Amygdala (tissue), 56 donors: Measurements from ENCODE around the gene TAL2.

Source experiments
- DNase-seq, 56 donors: peaks; one replicate each; lab custom pipeline; 2025; lab: John Stamatoyannopoulos, UW

The TAL2 gene

DNA sequence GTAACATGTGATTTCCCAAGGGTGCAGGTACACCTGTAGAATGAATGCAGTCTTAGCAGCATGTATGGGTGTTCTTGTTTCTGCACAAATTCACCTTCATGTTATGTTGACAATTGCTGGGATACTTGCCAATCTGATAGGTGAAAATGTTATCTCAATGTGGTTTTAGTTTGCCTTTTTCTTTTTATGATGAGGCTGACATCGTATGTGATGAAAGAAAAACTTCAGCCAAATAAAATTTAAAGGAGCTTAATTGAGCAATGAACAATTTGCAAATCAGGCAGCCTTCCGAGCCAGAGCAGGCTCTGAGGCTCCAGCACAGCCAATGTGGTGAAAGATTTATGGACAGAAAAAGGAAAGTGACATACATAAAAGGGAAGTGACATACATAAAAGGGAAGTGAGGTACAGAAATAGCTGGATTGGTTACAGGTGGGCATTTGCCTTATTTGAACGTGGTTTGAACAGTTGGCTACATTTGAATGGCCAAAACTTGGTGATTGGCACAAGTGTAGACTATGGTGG is 10.5 kb downstream of the TAL2 start:
- no peak for DNase-seq

DNA sequence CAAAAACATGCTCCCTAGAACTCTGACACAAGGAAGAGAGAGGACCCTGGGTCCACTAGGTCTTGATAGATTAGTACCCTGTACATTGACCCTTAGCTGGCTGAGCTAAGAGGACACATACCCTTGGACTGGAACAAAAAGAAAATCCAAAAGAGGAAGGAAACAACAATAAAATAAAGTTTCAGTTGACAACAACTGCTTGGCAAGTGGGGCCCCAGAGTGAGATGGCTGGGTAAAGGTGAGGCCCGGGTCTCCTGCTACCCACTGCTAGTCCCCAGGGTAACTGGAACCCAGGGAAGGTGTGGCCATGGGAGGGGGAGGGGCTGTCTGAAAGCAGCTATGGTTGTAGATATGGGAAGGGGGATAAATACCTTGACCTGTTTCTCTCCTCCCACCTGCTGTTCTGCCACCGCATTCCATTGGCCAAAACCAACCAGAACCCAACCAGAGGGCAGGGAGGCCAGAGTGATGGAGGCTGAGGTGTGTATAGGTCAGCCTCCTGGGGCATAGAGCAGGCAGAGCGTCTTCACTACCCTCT is 11.7 kb downstream of the TAL2 start:
- DNase-seq = no peak

DNA sequence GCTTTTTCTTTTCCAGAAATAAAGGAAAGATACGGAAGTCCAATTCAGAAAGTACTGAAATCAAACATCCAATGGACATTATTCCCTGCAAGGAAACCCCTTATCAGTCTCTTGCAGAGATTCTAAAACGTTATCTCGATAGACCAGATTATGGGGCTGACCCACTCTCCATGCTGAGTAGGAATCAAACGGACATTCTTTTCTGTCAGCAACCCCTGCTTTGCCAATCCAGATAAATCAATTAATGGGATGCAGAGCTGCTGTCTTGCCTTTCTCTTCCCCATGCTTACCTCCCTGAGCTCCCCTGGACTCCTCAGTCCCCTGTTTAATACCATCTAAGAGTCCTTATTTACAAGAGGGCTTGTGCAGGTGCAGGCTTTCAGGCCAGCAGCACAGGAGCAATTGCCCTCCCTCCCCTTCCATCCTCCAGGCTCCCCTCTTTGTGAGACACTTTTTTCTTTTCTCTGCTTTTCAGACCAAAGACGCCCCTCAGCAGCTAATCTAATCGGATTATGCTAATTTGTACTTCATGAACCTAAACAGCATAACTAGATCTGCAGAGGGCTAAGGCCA is 14.2 kb downstream of the TAL2 start:
- no peak for DNase-seq

DNA sequence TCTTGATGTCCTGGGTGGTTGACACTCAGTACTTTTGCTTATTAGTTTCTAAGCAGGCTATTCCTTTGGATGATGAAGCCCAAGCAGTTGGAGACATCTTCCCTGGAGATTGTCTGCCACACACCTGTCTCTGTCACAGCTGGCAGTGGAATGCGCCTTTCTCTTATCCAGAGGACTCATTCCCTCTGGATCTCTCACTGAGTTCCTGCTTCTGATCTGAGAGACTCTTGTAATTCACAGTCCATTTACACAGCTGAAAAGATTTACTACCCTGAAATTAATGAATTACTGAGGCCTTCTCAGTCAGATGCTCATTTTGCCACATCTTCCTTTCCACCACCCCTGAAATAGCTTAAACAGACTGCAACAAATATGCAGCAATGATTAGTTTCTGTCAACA is 15.9 kb downstream of the TAL2 start:
- no peak for DNase-seq

DNA sequence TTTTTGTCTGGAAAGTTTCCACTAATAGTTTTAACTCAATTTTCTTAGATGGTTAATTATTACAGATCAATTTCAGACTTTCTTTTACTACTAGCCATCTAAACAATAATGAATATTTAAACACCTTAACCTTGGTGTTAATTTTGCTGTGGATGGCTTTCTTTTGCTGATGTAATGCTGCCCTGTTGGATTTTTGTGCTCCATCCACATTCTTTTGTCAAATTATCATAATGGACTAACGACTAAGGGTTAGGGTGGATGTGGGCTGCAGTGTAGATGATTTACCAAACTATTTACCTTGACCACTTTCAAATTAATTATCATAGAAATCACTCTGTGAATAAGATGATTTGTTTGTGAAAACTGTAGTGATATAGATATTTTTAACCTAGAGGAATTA is 16.5 kb downstream of the TAL2 start:
- no peak for DNase-seq

DNA sequence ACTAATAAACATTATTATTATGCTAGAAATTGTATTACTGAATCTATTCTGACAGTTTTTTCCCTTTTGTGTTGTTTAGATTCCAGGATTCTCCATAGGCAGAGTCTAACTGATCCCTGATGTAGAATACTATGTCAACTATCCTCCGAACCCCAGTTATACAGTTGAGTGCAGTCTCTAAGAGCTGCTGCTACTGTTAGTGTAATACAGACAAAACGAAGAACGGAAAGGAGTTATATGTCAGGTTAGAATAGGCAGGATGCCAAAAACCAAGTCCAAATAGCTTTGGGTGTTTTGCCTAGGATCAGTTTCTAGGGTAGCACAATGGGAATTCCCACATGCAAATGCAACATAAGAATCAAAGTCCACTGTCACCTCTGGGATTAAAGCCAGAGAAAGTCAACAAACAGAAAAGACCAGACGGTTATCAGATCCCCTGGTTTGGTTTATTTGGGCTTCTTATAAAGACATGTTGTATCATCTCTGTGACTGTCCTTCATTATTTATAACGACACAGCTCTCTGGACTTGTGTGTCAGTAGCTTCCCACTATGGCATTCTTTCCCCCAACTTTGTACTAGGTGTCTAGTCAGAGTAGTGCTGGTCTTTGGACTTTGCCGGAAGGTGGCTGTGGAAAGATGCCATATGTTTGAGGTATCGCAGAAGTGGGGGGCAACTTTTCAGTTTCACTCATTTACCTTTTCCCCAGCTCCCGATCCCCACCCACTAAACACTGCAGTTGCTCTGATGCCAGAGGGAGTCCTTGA is 17.2 kb downstream of the TAL2 start:
- DNase-seq = no peak

DNA sequence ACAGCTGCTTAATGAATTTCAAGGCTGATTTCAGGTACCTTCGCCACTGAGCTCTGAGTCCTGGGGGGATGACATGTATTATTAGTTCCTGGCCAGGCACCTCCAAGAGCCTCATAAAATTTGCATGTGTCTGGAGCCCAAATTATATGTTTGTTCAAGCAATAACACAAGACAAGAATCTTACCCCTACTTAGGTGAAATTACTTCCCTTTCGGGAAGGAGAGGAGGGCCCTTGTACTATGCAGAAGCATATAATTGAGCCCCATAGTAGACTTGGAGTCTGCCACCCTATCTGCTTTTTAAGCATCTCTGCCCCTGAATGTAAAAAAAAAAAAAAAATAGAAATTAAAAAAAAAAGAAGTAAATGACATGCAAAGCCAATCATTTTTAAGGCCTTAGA is 19.1 kb downstream of the TAL2 start:
- DNase-seq = no peak

DNA sequence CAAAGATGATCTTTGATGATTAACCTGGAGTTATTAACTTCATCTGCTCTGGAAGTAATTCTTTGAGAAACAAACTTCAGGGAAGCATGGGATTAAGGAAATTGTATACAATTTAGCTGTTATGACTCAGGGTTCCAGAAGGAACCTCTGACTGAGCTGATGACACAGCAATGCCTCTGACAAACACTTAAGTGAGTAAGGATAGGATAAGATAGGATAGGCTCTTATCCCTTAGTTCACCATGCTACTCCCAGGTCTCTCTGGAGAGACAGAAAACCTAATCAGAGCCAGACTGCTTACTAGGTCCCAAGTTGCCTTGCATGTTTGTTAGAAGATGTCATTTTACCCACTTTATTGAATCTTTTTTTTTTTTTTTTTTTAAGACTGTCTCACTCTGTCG is 19.5 kb downstream of the TAL2 start:
- no peak for DNase-seq

DNA sequence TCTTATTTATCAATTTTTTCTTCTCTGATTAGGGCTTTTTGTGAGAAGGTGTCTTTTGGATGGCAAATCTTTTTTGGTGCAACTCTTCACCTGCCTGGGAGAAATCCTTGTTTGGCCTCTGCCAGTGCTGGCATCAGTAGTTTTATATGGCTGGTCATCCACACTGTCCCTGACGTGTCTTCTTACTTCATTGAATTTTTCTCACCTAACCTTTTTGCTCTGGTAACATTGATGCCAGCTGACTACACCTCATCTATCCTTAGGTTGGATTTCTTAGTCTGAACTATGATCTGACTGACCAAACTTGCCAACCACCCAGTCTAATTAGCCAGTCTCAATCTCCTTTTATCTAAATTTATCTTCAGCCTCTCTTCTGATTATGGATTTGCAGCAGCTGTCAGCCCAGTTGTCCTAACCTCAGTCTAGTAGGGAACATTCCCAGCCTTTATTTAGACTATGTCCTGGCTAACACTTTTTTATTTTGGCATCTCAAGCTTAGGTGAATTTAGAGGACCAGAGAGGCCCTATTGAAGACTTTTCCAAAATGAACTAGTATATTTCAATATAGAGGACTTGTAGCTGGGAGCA is 21.5 kb downstream of the TAL2 start:
- DNase-seq = no peak

DNA sequence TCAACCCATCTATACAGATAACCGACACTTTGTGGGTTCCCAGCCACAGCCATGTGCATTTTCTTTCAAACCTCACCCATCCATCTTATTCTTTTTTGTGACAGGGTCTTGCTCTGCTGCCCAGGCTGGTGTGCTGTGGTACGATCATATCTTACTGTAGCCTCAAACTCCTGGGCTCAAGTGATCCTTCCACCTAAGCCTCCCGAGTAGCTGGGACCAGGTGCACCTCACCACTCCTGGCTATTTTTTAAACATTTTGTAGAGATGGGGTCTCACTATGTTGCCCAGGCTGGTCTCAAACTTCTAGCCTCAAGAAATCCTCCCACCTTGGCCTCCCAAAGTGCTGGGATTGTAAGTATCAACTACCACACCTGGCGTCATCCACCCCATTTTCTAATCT is 24.7 kb downstream of the TAL2 start:
- no peak for DNase-seq

DNA sequence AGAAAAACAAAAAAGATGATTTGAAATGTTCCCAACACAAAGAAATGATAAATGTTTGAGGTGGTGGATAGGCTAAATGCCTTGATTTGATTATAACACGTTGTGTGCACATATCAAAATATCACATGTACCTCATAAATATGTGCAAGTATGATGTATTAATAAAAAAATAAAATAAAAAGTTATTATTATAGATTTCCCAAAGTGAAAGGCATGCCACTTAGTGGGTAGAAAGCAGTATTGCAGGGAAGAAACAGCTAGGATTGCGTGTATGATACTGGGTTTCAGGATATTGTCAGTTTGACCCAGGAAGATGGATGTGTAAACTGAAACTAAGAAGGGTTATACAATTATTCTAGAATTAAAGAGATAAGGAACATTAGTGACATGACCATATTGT is 28.5 kb downstream of the TAL2 start:
- DNase-seq = no peak

DNA sequence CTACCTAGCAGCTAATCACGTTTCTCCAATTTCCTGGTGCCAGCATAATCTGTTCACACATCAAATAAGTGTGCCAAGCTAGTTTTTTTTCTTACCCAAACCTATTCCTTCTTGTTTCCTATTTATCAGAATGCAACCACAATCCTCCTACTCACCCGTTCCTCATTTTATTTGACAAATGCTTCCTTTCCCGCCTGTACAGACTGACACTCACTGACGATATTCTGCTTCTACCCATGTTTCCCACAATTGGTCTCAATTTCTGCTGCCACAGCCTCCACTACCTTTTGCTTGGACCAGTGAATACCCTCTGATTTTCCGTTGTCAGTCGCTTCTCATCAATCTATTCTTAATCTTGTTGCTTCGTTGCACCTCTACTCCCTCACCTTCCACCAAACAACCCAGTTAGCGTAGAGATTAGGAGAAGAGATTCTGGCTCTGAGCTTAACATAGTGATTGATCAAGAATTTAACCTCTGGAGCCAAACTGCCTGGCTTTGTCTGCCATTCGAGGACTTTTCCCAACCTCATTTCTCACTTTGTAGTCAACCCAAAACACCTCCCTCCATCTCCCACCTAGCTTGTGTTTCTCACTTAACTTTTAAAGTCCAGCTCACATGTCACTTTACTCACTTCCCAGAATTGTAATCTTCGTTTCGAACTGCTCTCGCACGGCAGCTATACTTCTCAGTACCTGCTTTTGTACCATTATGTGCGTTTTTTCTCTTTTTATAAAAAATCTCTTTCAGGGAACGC is 31.4 kb downstream of the TAL2 start:
- DNase-seq = no peak

DNA sequence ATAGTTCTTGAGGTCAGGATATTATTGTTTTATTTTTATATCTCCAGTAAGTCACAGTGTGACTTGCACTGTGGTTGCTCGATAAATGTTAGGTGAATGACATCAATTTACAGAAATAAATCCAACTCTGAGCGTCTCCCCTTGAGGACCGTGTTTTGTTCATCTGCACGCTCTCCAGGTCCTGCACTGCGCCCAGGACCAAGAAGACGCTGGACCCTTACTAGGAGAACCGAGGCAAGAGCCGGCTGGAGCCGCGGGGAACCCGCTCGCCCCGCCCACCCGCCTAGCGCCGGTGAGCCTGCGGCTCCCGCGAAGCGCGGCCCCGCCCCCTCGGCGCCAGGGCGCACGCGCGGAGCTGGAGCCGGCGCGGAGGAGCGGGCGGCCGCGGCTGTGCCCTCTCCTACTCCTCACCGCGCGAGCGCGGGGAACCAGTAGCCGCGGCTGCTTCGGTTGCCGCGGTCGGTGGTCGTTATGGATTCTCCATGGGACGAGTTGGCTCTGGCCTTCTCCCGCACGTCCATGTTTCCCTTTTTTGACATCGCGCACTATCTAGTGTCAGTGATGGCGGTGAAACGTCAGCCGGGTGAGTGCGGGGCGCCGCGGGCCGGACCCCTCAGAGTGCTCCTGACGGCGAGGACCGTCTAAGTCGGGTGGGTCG is 32.1 kb downstream of the TAL2 start, which contains the start of gene TMEM38B:
Gene TMEM38B, plus strand, starts transcription at position 352 of the 658 bp plus-strand sequence. Its CDS starts 120 bp downstream, at position 472.
- DNase-seq = peak in 53 of 56 donors; percentile 3 to 81 (median 63)

DNA sequence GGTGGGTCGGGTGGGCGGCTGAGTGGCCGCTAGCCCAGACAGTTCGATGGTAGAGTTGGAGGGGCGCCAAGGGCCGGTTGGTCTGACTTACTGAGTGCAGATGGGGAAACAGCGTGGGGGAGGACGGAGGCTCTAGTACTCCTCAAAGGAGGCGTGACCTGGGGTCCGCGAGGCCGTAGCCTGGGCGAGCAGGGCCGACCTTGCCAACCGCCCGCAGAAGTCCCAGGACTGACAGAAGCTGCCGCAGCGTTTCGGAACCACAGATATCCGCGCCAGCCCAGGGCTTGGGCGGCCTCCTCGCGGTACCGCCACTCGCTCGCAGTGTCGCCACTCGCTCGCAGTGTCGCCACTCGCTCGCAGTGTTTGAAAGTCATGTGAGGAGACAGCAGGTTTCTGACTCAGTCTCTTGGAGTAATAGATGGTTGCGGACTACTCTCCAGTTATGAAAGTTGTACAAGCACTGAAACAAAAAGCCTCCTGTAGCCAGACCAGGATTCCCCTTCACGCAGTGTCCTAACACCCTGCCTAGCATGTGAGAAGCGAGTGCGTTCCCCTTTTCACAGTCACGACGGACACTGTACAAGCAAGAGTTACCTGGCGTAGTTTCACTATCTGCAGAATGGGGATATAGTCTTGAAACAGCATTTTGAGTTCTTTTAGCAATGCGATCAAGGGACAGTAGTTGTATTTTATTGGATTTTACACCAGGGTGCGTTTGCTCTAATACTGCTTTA is 32.8 kb downstream of the TAL2 start:
- DNase-seq = peak in 48 of 56 donors; percentile 10 to 81 (median 58)

DNA sequence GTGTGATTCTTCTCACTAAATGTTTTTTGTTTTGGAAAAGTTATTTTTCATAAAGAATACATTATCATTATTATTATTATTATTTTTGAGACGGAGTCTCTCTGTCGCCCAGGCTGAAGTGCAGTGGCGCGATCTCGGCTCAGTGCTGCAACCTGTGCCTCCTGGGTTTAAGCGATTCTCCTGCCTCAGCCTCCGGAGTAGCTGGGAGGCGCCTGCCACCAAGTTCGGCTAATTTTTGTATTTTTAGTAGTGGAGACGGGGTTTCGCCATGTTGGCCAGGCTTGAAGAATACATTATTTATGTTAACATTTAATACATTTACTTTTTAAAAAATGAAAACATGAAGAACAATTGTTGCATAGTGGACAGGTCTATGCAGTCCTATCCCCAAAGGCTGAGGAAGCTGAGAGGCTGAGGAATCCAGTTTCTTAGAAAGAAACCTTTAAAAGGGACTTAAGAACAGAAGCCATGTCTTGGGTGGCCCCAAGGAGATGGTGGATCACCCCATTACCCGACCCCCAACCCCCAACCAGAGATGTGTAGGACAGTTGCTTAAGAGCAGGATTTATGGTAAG is 34.0 kb downstream of the TAL2 start:
- no peak for DNase-seq

DNA sequence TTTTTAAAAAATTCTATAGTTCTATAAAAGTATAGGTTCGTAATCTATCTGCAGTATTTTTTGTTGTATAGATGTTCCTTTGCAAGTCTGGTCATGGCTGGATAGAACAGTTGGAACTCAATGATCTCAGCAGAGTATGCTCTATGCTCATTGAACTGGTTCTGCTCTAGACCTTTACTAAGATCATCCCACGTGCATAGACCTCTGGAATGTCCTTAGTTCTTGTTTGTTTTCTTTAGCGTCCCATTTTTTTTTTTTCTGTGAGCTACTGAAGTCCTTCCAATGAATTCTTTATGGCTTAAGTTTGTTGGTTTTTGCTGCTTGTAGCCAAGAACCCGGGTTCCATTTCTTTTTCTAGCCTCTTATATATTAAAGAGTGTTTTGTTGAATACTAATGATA is 35.6 kb downstream of the TAL2 start:
- DNase-seq = no peak

DNA sequence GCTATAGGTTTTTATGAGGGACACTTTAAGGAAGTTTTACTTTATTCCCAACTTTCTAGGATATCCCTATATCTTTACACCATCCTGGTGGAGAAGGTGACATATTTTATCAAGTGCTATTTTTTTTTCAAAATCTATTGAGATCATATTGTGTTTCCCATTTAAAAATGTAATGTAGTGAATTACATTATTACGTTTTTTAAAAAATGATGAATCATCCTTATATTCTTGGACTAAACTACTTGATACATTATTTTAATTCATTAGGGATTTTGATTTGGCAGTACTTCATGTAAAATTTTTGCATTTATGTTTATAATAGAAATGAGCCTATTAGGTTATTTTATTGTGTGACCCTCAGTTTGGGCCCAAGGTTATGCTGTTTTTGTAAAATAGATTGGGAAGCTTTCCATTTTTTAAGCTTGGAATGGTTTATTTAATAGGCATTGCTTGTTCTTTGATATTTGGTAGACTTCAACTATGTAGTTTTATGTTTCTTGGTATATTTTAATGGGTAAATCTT is 36.2 kb downstream of the TAL2 start:
- no peak for DNase-seq

DNA sequence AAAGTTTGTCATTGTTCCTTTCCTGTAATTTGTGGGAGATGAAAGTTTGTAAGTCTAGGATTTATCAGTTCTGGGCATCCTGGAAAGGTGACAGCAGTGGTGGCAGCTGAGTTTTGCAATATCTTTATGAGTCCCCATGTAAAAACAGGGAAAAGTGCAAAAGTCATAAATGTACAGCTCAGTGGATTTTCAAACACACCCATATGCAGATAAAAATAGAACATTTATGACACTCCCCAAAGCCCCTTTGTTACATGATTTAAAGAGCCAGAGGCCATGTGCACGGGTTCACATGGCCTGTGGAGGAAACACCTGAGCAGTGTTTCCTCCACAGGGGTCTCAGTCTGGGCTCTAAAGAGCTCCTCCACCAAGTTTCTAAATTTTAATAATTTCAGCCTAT is 38.4 kb downstream of the TAL2 start:
- no peak for DNase-seq

DNA sequence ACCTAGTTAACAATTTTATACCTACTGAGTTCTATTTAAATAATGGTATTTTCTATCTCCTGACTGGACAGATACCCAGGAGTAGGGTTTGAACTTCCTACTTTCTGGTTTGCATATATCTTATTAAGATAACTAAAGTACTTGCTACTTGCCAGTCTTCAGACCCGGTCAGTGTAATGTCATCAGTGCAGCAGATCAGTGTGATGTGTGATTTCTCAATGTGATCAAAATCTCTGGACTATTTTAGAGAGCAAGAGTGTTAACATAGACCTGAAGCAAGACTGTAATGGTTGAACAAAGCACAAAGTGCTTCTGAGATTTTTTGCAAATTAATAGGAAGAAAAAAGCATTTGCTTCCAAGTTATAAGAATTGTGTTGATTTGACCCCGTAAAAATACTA is 38.9 kb downstream of the TAL2 start:
- DNase-seq = no peak
